K562 (cell line): ENCODE results near the gene LRPAP1. TPM values are rescaled to one million over a fixed set of nuclear protein-coding genes. Genes with fewer than 3 reads are reported as not detected.

Source experiments
- ATAC-seq: fragments of 200-7000 bp; cut with Tn5 transposase; 3 replicates; pipeline ENCODE4 v1.9.1; 2020; ENCODE audit warnings: moderate library complexity
- BruUV-seq: library from RNA; stranded (reverse); fragments of 400-500 nt; replicated peaks from 2 replicates; lab custom pipeline; 2021; lab: Mats Ljungman, UMichigan
- CTCF ChIA-PET: fragments of 300-600 bp; formaldehyde crosslinking; extraction: SDS; loops from one replicate; lab custom pipeline; 2021; ENCODE audit warnings: low intra/inter-chr PET ratio; lab: Yijun Ruan, JAX
- POLR2A ChIA-PET: fragments of 300-600, 350-650 bp; sonication (Branson Sonifier 250); formaldehyde crosslinking; extraction: SDS; loops from one replicate; lab custom pipeline; 2021; ENCODE audit warnings: antibody characterized with exemption, inconsistent platforms; lab: Yijun Ruan, JAX
- DNase-seq, 4 experiments: peaks; one replicate each; pipeline versions ENCODE4 v3.0.0 to v3.0.0-alpha.2; 2011 to 2018; ENCODE audit warnings: low spot score in 3 of 4, mixed read lengths in 3 of 4; ENCODE audit errors: extremely low read depth in 1 of 4
- FAIRE-seq: peaks from 2 replicates; lab custom pipeline; 2011; peaks lifted over from hg19 to GRCh38; lab: Jason Lieb, UNC
- H2AFZ ChIP-seq: 2 replicates; pipeline ENCODE4 v1.6.0; 2011; ENCODE audit warnings: low read depth, low read length, control low read depth, inconsistent platforms
- H3K27ac ChIP-seq: fragments of 200-600 bp; 3 replicates; pipeline ENCODE4 v1.8.0; 2011; ENCODE audit warnings: low read depth, mild to moderate bottlenecking, control low read depth, inconsistent platforms, low read length, moderate library complexity, mixed read lengths; ENCODE audit errors: extremely low read depth
- H3K27me3 ChIP-seq, 2 experiments: fragments of 300-600 bp in 1 of 2; 2 replicates in 1 of 2; 3 replicates in 1 of 2; pipeline versions ENCODE4 v1.6.0 to v1.8.0; 2011; ENCODE audit warnings: inconsistent platforms in 2 of 2, low read length in 2 of 2, mild to moderate bottlenecking in 1 of 2, mixed read lengths in 1 of 2, moderate library complexity in 1 of 2; ENCODE audit not compliant: control insufficient read depth in 2 of 2, insufficient read depth in 2 of 2
- H3K36me3 ChIP-seq: fragments of 300-600 bp; 3 replicates; pipeline ENCODE4 v1.8.0; 2011; ENCODE audit warnings: mild to moderate bottlenecking, low read length, inconsistent platforms; ENCODE audit not compliant: control insufficient read depth, insufficient read depth
- H3K4me1 ChIP-seq, 2 experiments: fragments of 200-600 bp in 1 of 2; replicated peaks in 1 of 2; 2 replicates in 1 of 2; 3 replicates in 1 of 2; pipeline versions ENCODE4 v1.5.1 to v1.8.0; 2011; ENCODE audit warnings: inconsistent platforms in 2 of 2, low read length in 2 of 2, mild to moderate bottlenecking in 1 of 2, mixed read lengths in 1 of 2, moderate library complexity in 1 of 2; ENCODE audit not compliant: control insufficient read depth in 2 of 2, insufficient read depth in 2 of 2
- H3K4me2 ChIP-seq: 2 replicates; pipeline ENCODE4 v1.6.1; 2011; ENCODE audit warnings: low read length, control low read depth, inconsistent platforms, mixed read lengths; ENCODE audit not compliant: insufficient read depth
- H3K4me3 ChIP-seq: fragments of 200-600 bp; sonication (generic), shearing (Covaris generic); 2 replicates; pipeline ENCODE4 v1.5.1; 2016; ENCODE audit warnings: control low read depth, inconsistent platforms
- H3K79me2 ChIP-seq: fragments of 200-600 bp; 3 replicates; pipeline ENCODE4 v1.8.0; 2011; ENCODE audit warnings: low read length, inconsistent platforms; ENCODE audit not compliant: control insufficient read depth, insufficient read depth
- H3K9ac ChIP-seq, 2 experiments: 2 replicates each; pipeline versions ENCODE4 v1.6.0 to v1.6.1; 2011; ENCODE audit warnings: low read depth in 2 of 2, low read length in 2 of 2, control low read depth in 1 of 2, inconsistent platforms in 1 of 2, mild to moderate bottlenecking in 1 of 2, mixed read lengths in 1 of 2; ENCODE audit not compliant: insufficient read depth in 1 of 2
- H3K9me1 ChIP-seq: one replicate; pipeline ENCODE4 v1.6.0; 2011; ENCODE audit warnings: inconsistent platforms, mild to moderate bottlenecking, low read length, moderate library complexity; ENCODE audit not compliant: control insufficient read depth, insufficient read depth
- H3K9me3 ChIP-seq: replicated peaks from 2 replicates; pipeline ENCODE4 v1.5.1; 2011; ENCODE audit warnings: low read depth, low read length, inconsistent platforms; ENCODE audit not compliant: control insufficient read depth, insufficient read depth
- H4K20me1 ChIP-seq: replicated peaks from 2 replicates; pipeline ENCODE4 v1.6.1; 2011; ENCODE audit warnings: low read length, inconsistent platforms, mixed read lengths; ENCODE audit not compliant: control insufficient read depth, insufficient read depth
- EGR1 ChIP-seq: fragments of 450-650 bp; conservative IDR thresholded peaks from 2 replicates; pipeline ENCODE4 v1.6.1; 2017; ENCODE audit warnings: mild to moderate bottlenecking
- RBM14 ChIP-seq: fragments of 200-400 bp; formaldehyde crosslinking; IDR thresholded peaks from 2 replicates; pipeline ENCODE4 v1.6.1; 2018; ENCODE audit warnings: low read depth, mild to moderate bottlenecking, low read length, moderate library complexity, borderline replicate concordance; ENCODE audit not compliant: insufficient read depth
- SIRT6 ChIP-seq: IDR thresholded peaks from one replicate; pipeline ENCODE4 v1.6.1; 2012; ENCODE audit warnings: low read depth, mild to moderate bottlenecking, control low read depth, inconsistent platforms, low read length, moderate library complexity
- USF1 ChIP-seq: sonication (generic); formaldehyde crosslinking; IDR thresholded peaks from 2 replicates; pipeline ENCODE4 v1.9.0; 2022; ENCODE audit warnings: mild to moderate bottlenecking, missing genetic modification reagents
- WGBS: fragments of 100-300 bp; shearing (Covaris generic); methylation state at CpG from one replicate; pipeline ENCODE4 v1.1.6; 2016; ENCODE audit warnings: low coverage, mixed read lengths; ENCODE audit not compliant: insufficient coverage; ENCODE audit errors: missing lambda C conversion rate; 5-methylcytosine and 5-hydroxymethylcytosine counted together
- in situ Hi-C: fragments of 300-500 bp; cut with MboI; formaldehyde crosslinking; loops from 4 replicates; pipeline ENCODE4 v1.15.0; 2018; ENCODE audit warnings: inconsistent platforms, mixed read lengths
- intact Hi-C: fragments of 100-400 bp; cut with micrococcal nuclease; formaldehyde crosslinking; loops from 2 replicates; pipeline ENCODE4 v1.14.2; 2022
- polyA plus RNA-seq, 8 experiments: library from polyadenylated mRNA; depleted of rRNA in 4 of 8; stranded (reverse) in 5 of 8; unstranded in 3 of 8; fragments of >200 nt; fragmentation: Nextera tagmentation in 2 of 8; fragmentation: Illumina TruSeq in 1 of 8; extraction: Ambion mirVana in 2 of 8; extraction: Trizol in 1 of 8; gene quantifications; 2 replicates each; pipeline versions ENCODE4 v1.2.1 to v1.2.3, GENCODE V29; 2011 to 2014; ENCODE audit warnings: inconsistent platforms in 1 of 8, missing spikeins in 1 of 8
- total RNA-seq, 7 experiments: library from RNA; depleted of rRNA in 6 of 7; stranded (reverse); fragments of >200 nt in 6 of 7; fragmentation: Illumina TruSeq in 2 of 7; extraction: Trizol in 2 of 7; gene quantifications; 2 replicates each; pipeline versions ENCODE4 v1.2.1 to v1.2.3, GENCODE V29; 2011 to 2021; ENCODE audit warnings: low replicate concordance in 1 of 7

LRPAP1 gene
- total and polyA plus RNA-seq, 9 of the 15 experiments (the other 6 are each of a cell fraction or from before 2014, with no cell fraction given): 1.1 to 75.5 (median 41.8) TPM

- Histone ChIP-seq H3K9me3 (no peaks in the 10 kb centered on the region), H3K9ac (no peak overlapping the region; a peak in 1 of 4 replicates), H3K36me3 (no peaks in the 10 kb centered on the region), H3K27me3 (peaks cover 29 to 66% of the 10 kb centered on the region in 2 experiments), H2AFZ (no peak overlapping the region), H3K4me3 (no peak overlapping the region), H3K4me1 (peaks cover 0 to 34% of the 10 kb centered on the region in 2 experiments; a peak in 2 of 5 replicates), H3K79me2 (no peaks in the 10 kb centered on the region), H3K27ac (no peak overlapping the region), H3K4me2 (no peak overlapping the region), H4K20me1 (peaks cover 12% of the 10 kb centered on the region; the same call in 1 of the 2 replicates), H3K9me1 (peaks cover 2% of the 10 kb centered on the region)
- POLR2A ChIA-PET: interaction anchor here (1.3 kb wide), 1 partner anchor 326 kb away, joined by 4 read pairs; no protein-coding TSS in a partner anchor
- ATAC-seq (no peak), DNase-seq (no peak), FAIRE-seq (no peak)
- in situ Hi-C loops: no loop called here
- intact Hi-C loops: no loop called here
- BruUV-seq: no TSS peak
- 0% methylated on average over 10 of the region's 10 CpGs for WGBS
- CTCF ChIA-PET: no interaction called here
- TF ChIP-seq SIRT6 (no peak), USF1 (peak; percentile 13; the same call in 1 of the 2 replicates)
These were observed 69.9 kb downstream of the LRPAP1 start for GRCh38 chr4:3462321-3462789.

- ChIA-PET POLR2A (no interaction called here), CTCF (no interaction called here)
- Histone ChIP-seq H3K4me1 (peaks cover 0 to 30% of the 10 kb centered on the region in 2 experiments; a peak in 2 of 5 replicates), H3K79me2 (no peaks in the 10 kb centered on the region), H4K20me1 (peaks cover 12% of the 10 kb centered on the region; the same call in 1 of the 2 replicates), H3K9ac (no peak overlapping the region), H3K9me3 (no peaks in the 10 kb centered on the region), H2AFZ (no peak overlapping the region), H3K36me3 (no peaks in the 10 kb centered on the region), H3K27me3 (peaks cover 29 to 68% of the 10 kb centered on the region in 2 experiments), H3K27ac (no peak overlapping the region), H3K9me1 (peaks cover 2% of the 10 kb centered on the region), H3K4me2 (no peak overlapping the region), H3K4me3 (no peak overlapping the region)
- in situ Hi-C loops (no loop called here), intact Hi-C loops (no loop called here)
- ATAC-seq (no peak), FAIRE-seq (no peak), DNase-seq (no peak)
- BruUV-seq: no TSS peak
- 6% methylated on average over 20 of the region's 25 CpGs for WGBS
- no peak for TF ChIP-seq RBM14
- 0 out of 2 replicates have a peak, but pooled peaks have one; percentile 10 for TF ChIP-seq EGR1
These were observed 70.5 kb downstream of the LRPAP1 start for GRCh38 chr4:3461515-3462291.
